H9 (cell line): Measurements from ENCODE around the gene LRRC70. TPM values are rescaled to one million over a fixed set of nuclear protein-coding genes. Genes with fewer than 3 reads are reported as not detected.

Experiments
- DNase-seq: peaks from one replicate; pipeline ENCODE4 v3.0.0-alpha.2; 2017
- H2AFZ ChIP-seq: one replicate; pipeline ENCODE4 v1.6.1; 2013; ENCODE audit warnings: mild to moderate bottlenecking, low read length, control low read depth, moderate library complexity
- H2AK5ac ChIP-seq: 2 replicates; pipeline ENCODE4 v1.6.1; 2013; ENCODE audit warnings: low read length, control low read depth, mixed read lengths; ENCODE audit not compliant: insufficient read length
- H2BK120ac ChIP-seq: one replicate; pipeline ENCODE4 v1.6.1; 2013; ENCODE audit warnings: low read depth, mild to moderate bottlenecking, low read length, control low read depth, inconsistent platforms; ENCODE audit not compliant: poor library complexity, severe bottlenecking
- H2BK12ac ChIP-seq: 2 replicates; pipeline ENCODE4 v1.6.1; 2013; ENCODE audit warnings: low read length, control low read depth, mixed read lengths, low read depth; ENCODE audit not compliant: insufficient read length
- H2BK15ac ChIP-seq: 2 replicates; pipeline ENCODE4 v1.6.1; 2013; ENCODE audit warnings: low read depth, low read length, control low read depth
- H2BK20ac ChIP-seq: one replicate; pipeline ENCODE4 v1.6.1; 2013; ENCODE audit warnings: low read depth, mild to moderate bottlenecking, low read length, control low read depth, inconsistent platforms; ENCODE audit not compliant: poor library complexity, severe bottlenecking
- H2BK5ac ChIP-seq: 2 replicates; pipeline ENCODE4 v1.6.1; 2013; ENCODE audit warnings: low read length, control low read depth, mixed read lengths; ENCODE audit not compliant: insufficient read length
- H3K14ac ChIP-seq: 2 replicates; pipeline ENCODE4 v1.6.1; 2013; ENCODE audit warnings: low read length, control low read depth; ENCODE audit not compliant: insufficient read depth
- H3K18ac ChIP-seq: 2 replicates; pipeline ENCODE4 v1.6.1; 2013; ENCODE audit warnings: low read depth, mild to moderate bottlenecking, mixed read lengths, low read length, control low read depth; ENCODE audit not compliant: insufficient read length
- H3K23ac ChIP-seq: 2 replicates; pipeline ENCODE4 v1.6.1; 2013; ENCODE audit warnings: low read length, control low read depth, mixed read lengths, low read depth; ENCODE audit not compliant: insufficient read length
- H3K23me2 ChIP-seq: 2 replicates; pipeline ENCODE4 v1.6.1; 2013; ENCODE audit warnings: low read depth, mild to moderate bottlenecking, mixed read lengths, low read length, control low read depth; ENCODE audit not compliant: insufficient read length, poor library complexity, severe bottlenecking
- H3K27ac ChIP-seq: 2 replicates; pipeline ENCODE4 v1.5.1; 2013; ENCODE audit warnings: low read length, control low read depth, mixed read lengths, low read depth; ENCODE audit not compliant: insufficient read length
- H3K27me3 ChIP-seq: 2 replicates; pipeline ENCODE4 v1.6.1; 2013; ENCODE audit warnings: low read length, control low read depth, inconsistent platforms; ENCODE audit not compliant: insufficient read depth
- H3K4ac ChIP-seq: 2 replicates; pipeline ENCODE4 v1.6.1; 2013; ENCODE audit warnings: low read depth, mild to moderate bottlenecking, control low read depth, inconsistent platforms, low read length, moderate library complexity
- H3K4me1 ChIP-seq: 2 replicates; pipeline ENCODE4 v1.6.1; 2013; ENCODE audit warnings: low read length, control low read depth, inconsistent platforms; ENCODE audit not compliant: insufficient read depth
- H3K4me2 ChIP-seq: 2 replicates; pipeline ENCODE4 v1.6.1; 2013; ENCODE audit warnings: low read length, control low read depth, mixed read lengths; ENCODE audit not compliant: insufficient read length, insufficient read depth
- H3K56ac ChIP-seq: 2 replicates; pipeline ENCODE4 v1.6.1; 2013; ENCODE audit warnings: low read depth, mild to moderate bottlenecking, mixed read lengths, low read length, control low read depth; ENCODE audit not compliant: insufficient read length
- H3K79me1 ChIP-seq: 2 replicates; pipeline ENCODE4 v1.6.1; 2013; ENCODE audit warnings: low read depth, mild to moderate bottlenecking, moderate library complexity, low read length, control low read depth, inconsistent platforms; ENCODE audit not compliant: insufficient read depth, poor library complexity, severe bottlenecking
- H3K79me2 ChIP-seq: 2 replicates; pipeline ENCODE4 v1.6.1; 2013; ENCODE audit warnings: low read length, control low read depth, inconsistent platforms; ENCODE audit not compliant: insufficient read depth
- H3K9ac ChIP-seq: 2 replicates; pipeline ENCODE4 v1.6.1; 2013; ENCODE audit warnings: low read length, control low read depth, mixed read lengths; ENCODE audit not compliant: insufficient read length; ENCODE audit errors: extremely low read depth
- H3K9me3 ChIP-seq: one replicate; pipeline ENCODE4 v1.6.1; 2013; ENCODE audit warnings: low read depth, low read length, inconsistent platforms; ENCODE audit not compliant: control insufficient read depth
- H3T11ph ChIP-seq: one replicate; pipeline ENCODE4 v1.6.1; 2013; ENCODE audit warnings: mild to moderate bottlenecking, low read length, control low read depth, inconsistent platforms
- H4K20me1 ChIP-seq: one replicate; pipeline ENCODE4 v1.6.1; 2013; ENCODE audit not compliant: control insufficient read depth, insufficient read length, insufficient read depth
- H4K5ac ChIP-seq: 2 replicates; pipeline ENCODE4 v1.6.1; 2013; ENCODE audit warnings: low read depth, mild to moderate bottlenecking, mixed read lengths, low read length, control low read depth; ENCODE audit not compliant: insufficient read length
- H4K8ac ChIP-seq: replicated peaks from 2 replicates; pipeline ENCODE4 v1.6.1; 2013; ENCODE audit warnings: low read length, control low read depth, mixed read lengths, low read depth; ENCODE audit not compliant: insufficient read length
- H4K91ac ChIP-seq: 2 replicates; pipeline ENCODE4 v1.6.1; 2013; ENCODE audit warnings: low read depth, mild to moderate bottlenecking, moderate library complexity, mixed read lengths, low read length, control low read depth; ENCODE audit not compliant: insufficient read length
- H3K27ac Mint-ChIP-seq, 3 experiments: 2 replicates in 2 of 3; 3 replicates in 1 of 3; pipeline ENCODE4 v1.8.0; 2020 to 2021; ENCODE audit warnings: mixed read lengths in 3 of 3, mild to moderate bottlenecking in 1 of 3, moderate library complexity in 1 of 3
- H3K27me3 Mint-ChIP-seq: 2 replicates; pipeline ENCODE4 v1.8.0; 2021; ENCODE audit warnings: low read depth, mild to moderate bottlenecking, moderate library complexity, mixed read lengths
- H3K36me3 Mint-ChIP-seq, 3 experiments: 2 replicates in 2 of 3; 3 replicates in 1 of 3; pipeline ENCODE4 v1.8.0; 2020 to 2021; ENCODE audit warnings: low read depth in 3 of 3, mixed read lengths in 3 of 3; ENCODE audit not compliant: insufficient read depth in 1 of 3
- H3K4me1 Mint-ChIP-seq, 2 experiments: 2 replicates each; pipeline ENCODE4 v1.8.0; 2020; ENCODE audit warnings: mixed read lengths in 2 of 2
- H3K4me3 Mint-ChIP-seq, 2 experiments: 2 replicates in 1 of 2; 3 replicates in 1 of 2; pipeline ENCODE4 v1.8.0; 2020 to 2021; ENCODE audit warnings: mild to moderate bottlenecking in 2 of 2, mixed read lengths in 2 of 2, moderate library complexity in 1 of 2
- H3K9me3 Mint-ChIP-seq, 2 experiments: 2 replicates in 1 of 2; 3 replicates in 1 of 2; pipeline ENCODE4 v1.8.0; 2020; ENCODE audit warnings: mild to moderate bottlenecking in 2 of 2, mixed read lengths in 2 of 2, moderate library complexity in 1 of 2
- WGBS: extraction: QIAGEN DNeasy Blood & Tissue Kit; methylation state at CpG from one replicate; pipeline ENCODE4 v1.1.7; 2013; ENCODE audit warnings: missing lambda C conversion rate, low lambda C conversion rate, mixed read lengths; ENCODE audit not compliant: insufficient read length; ENCODE audit errors: extremely low coverage; 5-methylcytosine and 5-hydroxymethylcytosine counted together
- total RNA-seq: library from RNA; stranded (reverse); gene quantifications from 2 replicates; pipeline ENCODE4 v1.2.1, GENCODE V29; 2021
- TF ChIP-seq, protein P1 (sequence below): fragments of 200-600 bp; sonication (generic); conservative IDR thresholded peaks from 3 replicates; pipeline ENCODE4 v1.8.0; 2021; ENCODE audit warnings: antibody characterized with exemption, mild to moderate bottlenecking

The LRRC70 gene
- total RNA-seq, 1 experiment from 2014 or later, result 1.1 TPM

DNA sequence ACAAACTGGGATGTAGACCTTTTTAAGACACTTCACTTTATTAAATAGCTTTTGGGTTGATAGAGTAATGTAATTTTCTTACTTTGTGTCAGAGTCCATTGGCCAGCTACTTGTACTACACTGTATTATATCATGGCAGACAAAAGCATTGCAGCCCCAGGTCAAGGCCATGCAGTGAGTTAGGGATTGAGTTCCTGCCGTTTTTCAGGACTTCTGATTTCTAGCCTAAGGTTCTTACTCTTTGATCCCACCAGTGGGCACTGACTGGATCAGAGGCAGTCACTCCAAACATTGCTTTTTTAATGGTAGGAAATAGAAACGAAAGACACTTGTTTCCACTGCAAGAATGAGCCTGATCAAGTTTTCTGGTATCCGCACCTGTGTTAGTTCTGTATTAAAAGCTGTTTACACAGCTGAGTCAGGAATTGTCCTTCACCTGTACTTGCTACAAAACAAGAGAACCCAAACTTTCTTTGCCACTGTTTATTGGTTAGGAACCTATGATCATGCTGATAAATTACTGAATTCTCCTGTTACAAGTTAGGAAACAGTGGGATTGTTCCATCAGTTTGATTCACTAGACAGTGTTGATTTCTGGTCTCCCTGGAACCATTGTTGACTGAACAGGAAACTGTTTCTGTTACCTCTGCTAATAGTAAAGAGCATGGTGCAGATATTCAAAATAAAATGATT is 22.1 kb downstream of the LRRC70 start:
- Mint-ChIP-seq H3K4me3 (no peak overlapping the region), H3K4me1 (no peaks in the 10 kb centered on the region), H3K27ac (no peak overlapping the region), H3K9me3 (no peaks in the 10 kb centered on the region), H3K27me3 (no peaks in the 10 kb centered on the region), H3K36me3 (peaks cover 0 to 9% (median 0%) of the 10 kb centered on the region in 3 experiments; a peak in 2 of 7 replicates)
- no CpG with 5 or more reads among the region's 3 CpGs for WGBS
- H4K5ac ChIP-seq, result no peak overlapping the region
- no peak overlapping the region for H2AK5ac ChIP-seq
- H2BK12ac ChIP-seq, result no peak overlapping the region
- no peaks in the 10 kb centered on the region for H3K27me3 ChIP-seq
- no peak for DNase-seq
- no peak overlapping the region for H2BK15ac ChIP-seq
- no peak overlapping the region for H2BK20ac ChIP-seq
- H3K18ac ChIP-seq, result no peak overlapping the region
- no peak overlapping the region for H3K56ac ChIP-seq
- no peak overlapping the region for H4K91ac ChIP-seq
- H3K9me3 ChIP-seq, result no peaks in the 10 kb centered on the region
- no peak overlapping the region for H3T11ph ChIP-seq
- no peaks in the 10 kb centered on the region for H4K20me1 ChIP-seq
- no peak overlapping the region for H3K27ac ChIP-seq
- H3K4me1 ChIP-seq, result no peaks in the 10 kb centered on the region
- H4K8ac ChIP-seq, result no peak overlapping the region
- no peaks in the 10 kb centered on the region for H3K23me2 ChIP-seq
- no peak overlapping the region for H3K14ac ChIP-seq
- H2AFZ ChIP-seq, result no peak overlapping the region
- H3K4me2 ChIP-seq, result no peak overlapping the region
- no peaks in the 10 kb centered on the region for H3K79me2 ChIP-seq
- no peak overlapping the region for H3K4ac ChIP-seq
- no peak overlapping the region for H3K9ac ChIP-seq
- no peaks in the 10 kb centered on the region for H3K79me1 ChIP-seq
- no peak overlapping the region for H3K23ac ChIP-seq
- H2BK120ac ChIP-seq, result no peak overlapping the region
- no peak overlapping the region for H2BK5ac ChIP-seq
- TF ChIP-seq, protein P1, sequence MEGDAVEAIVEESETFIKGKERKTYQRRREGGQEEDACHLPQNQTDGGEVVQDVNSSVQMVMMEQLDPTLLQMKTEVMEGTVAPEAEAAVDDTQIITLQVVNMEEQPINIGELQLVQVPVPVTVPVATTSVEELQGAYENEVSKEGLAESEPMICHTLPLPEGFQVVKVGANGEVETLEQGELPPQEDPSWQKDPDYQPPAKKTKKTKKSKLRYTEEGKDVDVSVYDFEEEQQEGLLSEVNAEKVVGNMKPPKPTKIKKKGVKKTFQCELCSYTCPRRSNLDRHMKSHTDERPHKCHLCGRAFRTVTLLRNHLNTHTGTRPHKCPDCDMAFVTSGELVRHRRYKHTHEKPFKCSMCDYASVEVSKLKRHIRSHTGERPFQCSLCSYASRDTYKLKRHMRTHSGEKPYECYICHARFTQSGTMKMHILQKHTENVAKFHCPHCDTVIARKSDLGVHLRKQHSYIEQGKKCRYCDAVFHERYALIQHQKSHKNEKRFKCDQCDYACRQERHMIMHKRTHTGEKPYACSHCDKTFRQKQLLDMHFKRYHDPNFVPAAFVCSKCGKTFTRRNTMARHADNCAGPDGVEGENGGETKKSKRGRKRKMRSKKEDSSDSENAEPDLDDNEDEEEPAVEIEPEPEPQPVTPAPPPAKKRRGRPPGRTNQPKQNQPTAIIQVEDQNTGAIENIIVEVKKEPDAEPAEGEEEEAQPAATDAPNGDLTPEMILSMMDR, result no peak
